Inferior parietal cortex (tissue), 1 donor: ENCODE data around the gene GPATCH4.

ENCODE experiments used
- DNase-seq: peaks from one replicate; pipeline ENCODE4 v3.0.0-alpha.2; 2016; ENCODE audit errors: extremely low spot score

Gene GPATCH4

DNA sequence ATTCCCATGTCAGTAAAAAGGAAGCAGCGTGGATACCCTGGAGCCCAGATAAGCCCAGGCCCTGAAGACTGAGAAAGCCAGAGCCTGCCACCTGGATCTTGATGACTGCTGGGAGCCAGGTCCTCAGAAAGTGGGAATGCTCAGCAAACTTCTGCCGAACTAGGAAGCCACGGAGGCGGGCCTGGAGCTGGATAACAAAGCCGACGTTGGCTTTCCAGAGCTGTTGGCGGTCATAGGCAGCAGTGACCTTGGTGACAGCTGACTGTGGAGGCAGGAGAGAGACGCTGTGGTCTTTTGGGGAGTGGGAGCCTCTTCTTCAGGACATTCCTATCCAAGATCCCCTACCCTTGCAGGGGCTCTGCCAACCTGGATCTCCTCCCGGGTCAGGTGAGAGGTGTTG lies 53.3 kb downstream of the GPATCH4 start:
- DNase-seq: no peak

DNA sequence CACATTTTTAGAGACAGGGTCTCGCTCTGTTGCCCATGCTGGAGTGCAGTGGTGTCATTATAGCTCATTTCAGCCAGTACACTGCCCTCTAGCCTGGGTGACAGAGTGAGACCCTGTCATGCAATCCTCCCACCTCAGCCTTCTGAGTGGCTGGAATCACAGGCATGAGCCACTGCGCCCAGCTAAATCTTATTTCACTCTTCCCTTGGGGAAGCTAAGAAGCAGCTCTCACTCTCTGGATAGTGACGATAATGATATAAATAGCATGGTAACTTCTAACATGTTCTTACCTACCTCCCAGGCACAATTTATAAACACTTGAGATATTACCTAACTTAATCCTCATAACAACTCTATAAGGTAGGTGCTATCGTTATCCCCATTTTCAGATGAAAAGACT lies 53.8 kb downstream of the GPATCH4 start:
- no peak for DNase-seq

DNA sequence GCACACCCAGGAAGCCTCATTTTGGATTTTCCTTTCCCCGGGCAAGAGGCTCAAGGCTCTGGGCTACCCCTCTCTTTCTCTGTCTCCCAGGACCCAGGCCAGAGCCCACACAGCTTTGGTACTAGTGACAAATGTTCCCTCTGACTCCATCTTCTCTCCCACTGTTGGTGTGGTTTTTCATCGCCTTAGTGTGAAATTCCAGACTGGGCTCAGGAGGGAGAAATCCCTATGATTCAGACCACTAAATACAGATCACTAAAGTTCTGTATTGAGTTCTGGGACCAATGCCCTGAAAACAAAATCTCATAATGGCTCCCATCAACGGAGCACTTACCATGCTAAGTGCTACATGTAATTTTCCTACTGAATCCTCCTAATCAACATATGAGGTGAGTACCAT lies 55.0 kb downstream of the GPATCH4 start:
- peak; percentile 36 for DNase-seq

DNA sequence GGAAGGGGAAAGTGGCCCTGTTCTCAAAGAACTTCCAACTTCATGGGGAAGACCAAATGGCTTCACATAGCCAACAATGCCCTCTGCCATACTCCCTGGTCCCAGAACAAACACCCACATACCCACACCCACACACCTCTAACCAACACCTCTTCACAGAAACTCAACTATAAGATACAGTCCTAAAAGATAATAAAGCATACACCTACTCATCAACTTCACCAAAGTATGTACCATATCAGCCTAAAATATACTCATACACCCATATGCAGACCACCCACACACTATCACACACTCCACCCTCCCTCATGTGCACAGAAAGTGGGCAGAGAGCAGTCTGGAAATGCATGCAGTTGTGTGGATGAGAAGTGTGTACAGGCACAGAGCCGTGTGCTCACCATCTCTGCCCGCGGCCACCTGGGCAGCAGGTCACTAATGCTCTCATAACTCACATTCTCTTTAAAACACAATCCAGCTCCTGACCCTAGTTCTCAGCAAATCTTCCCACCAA lies 56.6 kb downstream of the GPATCH4 start:
- peak; percentile 15 for DNase-seq
